GF-D8 (cell line): ENCODE results near the gene RAB8A.
"Not testable (repeated sequence)": the region's sequence is repeated elsewhere in the genome, so short reads cannot be mapped to it uniquely, and the experiment has no call there.

ENCODE experiments used
- DNase-seq: peaks from one replicate; lab custom pipeline; 2025; lab: John Stamatoyannopoulos, UW

RAB8A gene

GRCh38 chr19:16078759-16079707 lies 32.7 kb upstream of the RAB8A start:
- DNase-seq = peak; percentile 95

GRCh38 chr19:16084067-16084685 lies 27.5 kb upstream of the RAB8A start:
- no peak for DNase-seq

- peak; percentile 64 for DNase-seq
Measured at GRCh38 chr19:16085115-16085514, 26.6 kb upstream of the RAB8A start.

- not testable (repeated sequence) for DNase-seq
Measured at GRCh38 chr19:16087404-16087803, 24.3 kb upstream of the RAB8A start.

- DNase-seq = no peak
Measured at GRCh38 chr19:16087940-16088339, 23.7 kb upstream of the RAB8A start.

GRCh38 chr19:16088351-16089009 lies 23.2 kb upstream of the RAB8A start:
- no peak for DNase-seq

GRCh38 chr19:16089010-16089846 lies 22.5 kb upstream of the RAB8A start:
- no peak for DNase-seq

- no peak for DNase-seq
Measured at GRCh38 chr19:16091546-16092475, 19.9 kb upstream of the RAB8A start.

- DNase-seq = no peak
Measured at GRCh38 chr19:16094360-16095070, 17.2 kb upstream of the RAB8A start.

GRCh38 chr19:16095071-16095571 lies 16.6 kb upstream of the RAB8A start:
- DNase-seq = peak; percentile 43

- no peak for DNase-seq
Measured at GRCh38 chr19:16096280-16096855, 15.3 kb upstream of the RAB8A start.

- no peak for DNase-seq
Measured at GRCh38 chr19:16098416-16098768, 13.3 kb upstream of the RAB8A start.

GRCh38 chr19:16098821-16099220 lies 12.9 kb upstream of the RAB8A start:
- DNase-seq = no peak

- not testable (repeated sequence) for DNase-seq
Measured at GRCh38 chr19:16099314-16099965, 12.2 kb upstream of the RAB8A start.

- DNase-seq = no peak
Measured at GRCh38 chr19:16100524-16100923, 11.2 kb upstream of the RAB8A start.

GRCh38 chr19:16104722-16105121 lies 7.0 kb upstream of the RAB8A start:
- DNase-seq = no peak

- DNase-seq = no peak
Measured at GRCh38 chr19:16106121-16106520, 5.6 kb upstream of the RAB8A start.

- DNase-seq = no peak
Measured at GRCh38 chr19:16111909-16112752, 442 bp downstream of the RAB8A start.
